Lower lobe of right lung (tissue), 2 donors: ENCODE results near the gene CCDC81. TPM values are rescaled to one million over a fixed set of nuclear protein-coding genes. Genes with fewer than 3 reads are reported as not detected.

Experiments used
- ATAC-seq, 2 donors: fragments of 200-7000 bp; cut with Tn5 transposase; one replicate each; pipeline ENCODE4 v1.9.1; 2020 to 2022; ENCODE audit warnings: mild to moderate bottlenecking in 2 of 2, moderate library complexity in 2 of 2
- DNase-seq: peaks from one replicate; pipeline ENCODE4 v3.0.0-alpha.2; 2020
- H3K27ac ChIP-seq: fragments of 200-600 bp; one replicate; pipeline ENCODE4 v1.8.0; 2022
- H3K27me3 ChIP-seq: fragments of 200-600 bp; one replicate; pipeline ENCODE4 v1.8.0; 2022; ENCODE audit warnings: low read depth
- H3K36me3 ChIP-seq: fragments of 200-600 bp; one replicate; pipeline ENCODE4 v1.8.0; 2022; ENCODE audit warnings: mild to moderate bottlenecking
- H3K4me1 ChIP-seq: fragments of 200-600 bp; one replicate; pipeline ENCODE4 v1.8.0; 2022
- H3K4me3 ChIP-seq: fragments of 200-600 bp; one replicate; pipeline ENCODE4 v1.8.0; 2022; ENCODE audit warnings: mild to moderate bottlenecking
- H3K9me3 ChIP-seq: fragments of 200-600 bp; one replicate; pipeline ENCODE4 v1.8.0; 2022
- CTCF ChIP-seq: fragments of 200-600 bp; IDR thresholded peaks from one replicate; pipeline ENCODE4 v1.8.0; 2022; ENCODE audit warnings: antibody characterized with exemption, mild to moderate bottlenecking
- intact Hi-C: fragments of 100-400 bp; cut with DNase I; formaldehyde crosslinking; loops from one replicate; pipeline ENCODE4 v1.11.0; 2022
- total RNA-seq: library from RNA; stranded (reverse); fragmentation: NEBNext Ultra II Directional; extraction: Animal tissue kit (Norgen Biotek cat#: 25700); gene quantifications from one replicate; pipeline ENCODE4 v1.2.1, GENCODE V29; 2021
- donor health status: DM: no; HTN: yes; CAD: no; lungs with severe emphysema.

The CCDC81 gene
- total RNA-seq, 1 donor from 2014 or later = 4.8 TPM

GRCh38 chr11:86369668-86370067 is 5.0 kb upstream of the CCDC81 start:
- Histone ChIP-seq H3K27me3 (no peaks in the 10 kb centered on the region), H3K9me3 (no peaks in the 10 kb centered on the region), H3K27ac (no peak overlapping the region), H3K4me1 (peaks cover 4% of the 10 kb centered on the region), H3K36me3 (no peaks in the 10 kb centered on the region), H3K4me3 (no peak overlapping the region)
- intact Hi-C loops = no loop called here
- ATAC-seq = no peak
- DNase-seq = no peak
- no peak for TF ChIP-seq CTCF

GRCh38 chr11:86370171-86370570 is 4.5 kb upstream of the CCDC81 start:
- no peak for DNase-seq
- TF ChIP-seq CTCF = no peak
- Histone ChIP-seq H3K4me1 (peaks cover 4% of the 10 kb centered on the region), H3K9me3 (no peaks in the 10 kb centered on the region), H3K36me3 (no peaks in the 10 kb centered on the region), H3K27me3 (no peaks in the 10 kb centered on the region), H3K4me3 (no peak overlapping the region), H3K27ac (no peak overlapping the region)
- intact Hi-C loops = no loop called here
- ATAC-seq = no peak

- Histone ChIP-seq H3K9me3 (no peaks in the 10 kb centered on the region), H3K4me1 (peaks cover 4% of the 10 kb centered on the region), H3K27me3 (no peaks in the 10 kb centered on the region), H3K36me3 (no peaks in the 10 kb centered on the region), H3K4me3 (no peak overlapping the region), H3K27ac (no peak overlapping the region)
- TF ChIP-seq CTCF = no peak
- no peak for DNase-seq
- no peak for ATAC-seq
- intact Hi-C loops = no loop called here
Measured at GRCh38 chr11:86370922-86371594, 3.6 kb upstream of the CCDC81 start.

GRCh38 chr11:86372041-86372440 is 2.6 kb upstream of the CCDC81 start:
- intact Hi-C loops = no loop called here
- Histone ChIP-seq H3K4me3 (no peak overlapping the region), H3K27me3 (no peaks in the 10 kb centered on the region)

GRCh38 chr11:86372586-86372985 is 2.1 kb upstream of the CCDC81 start:
- no peak overlapping the region for H3K4me3 ChIP-seq
- intact Hi-C loops = no loop called here

More at GRCh38 chr11:86372041-86372440, 2.6 kb upstream of the CCDC81 start:
- Histone ChIP-seq H3K9me3 (no peaks in the 10 kb centered on the region), H3K27ac (no peak overlapping the region), H3K4me1 (peaks cover 4% of the 10 kb centered on the region), H3K36me3 (no peaks in the 10 kb centered on the region)
- TF ChIP-seq CTCF = no peak
- DNase-seq (no peak), ATAC-seq (no peak)

More at GRCh38 chr11:86372586-86372985, 2.1 kb upstream of the CCDC81 start:
- no peak for DNase-seq
- no peaks in the 10 kb centered on the region for H3K27me3 ChIP-seq
- TF ChIP-seq CTCF = no peak
- H3K27ac ChIP-seq = no peak overlapping the region
- H3K9me3 ChIP-seq = no peaks in the 10 kb centered on the region
- H3K4me1 ChIP-seq = peaks cover 4% of the 10 kb centered on the region
- ATAC-seq = no peak
- H3K36me3 ChIP-seq = no peaks in the 10 kb centered on the region
